IMR-90 (cell line): Measurements from ENCODE around the gene ZNF316.

ENCODE experiments used
- CTCF ChIP-seq: conservative IDR thresholded peaks from 2 replicates; pipeline ENCODE4 v1.5.1; 2012; ENCODE audit warnings: mild to moderate bottlenecking, low read depth, low read length, improper control_type of control experiment
- FOS ChIP-seq: fragments of 150-350 bp; IDR thresholded peaks from 2 replicates; pipeline ENCODE4 v1.6.1; 2016; ENCODE audit warnings: low read depth, low read length
- MAZ ChIP-seq: IDR thresholded peaks from 2 replicates; pipeline ENCODE4 v1.6.1; 2012; ENCODE audit warnings: low read depth, mild to moderate bottlenecking, low read length, improper control_type of control experiment, moderate library complexity, borderline replicate concordance
- POLR2A ChIP-seq: IDR thresholded peaks from 2 replicates; pipeline ENCODE4 v1.6.1; 2012; ENCODE audit warnings: mild to moderate bottlenecking, low read depth, low read length
- TF ChIP-seq, protein P1 (sequence below): fragments of 150-350 bp; IDR thresholded peaks from 2 replicates; pipeline ENCODE4 v1.6.1; 2017; ENCODE audit warnings: mild to moderate bottlenecking, antibody characterized with exemption, low read length, low read depth

- TF ChIP-seq FOS (no peak), MAZ (no peak), CTCF (no peak), POLR2A (no peak)
- TF ChIP-seq, protein P1, sequence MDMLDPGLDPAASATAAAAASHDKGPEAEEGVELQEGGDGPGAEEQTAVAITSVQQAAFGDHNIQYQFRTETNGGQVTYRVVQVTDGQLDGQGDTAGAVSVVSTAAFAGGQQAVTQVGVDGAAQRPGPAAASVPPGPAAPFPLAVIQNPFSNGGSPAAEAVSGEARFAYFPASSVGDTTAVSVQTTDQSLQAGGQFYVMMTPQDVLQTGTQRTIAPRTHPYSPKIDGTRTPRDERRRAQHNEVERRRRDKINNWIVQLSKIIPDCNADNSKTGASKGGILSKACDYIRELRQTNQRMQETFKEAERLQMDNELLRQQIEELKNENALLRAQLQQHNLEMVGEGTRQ: no peak
Observed at GRCh38 chr7:6615723-6616555, 21.2 kb upstream of the ZNF316 start.
